K562 (cell line): Measurements from ENCODE around the gene RPL29. TPM values are rescaled to one million over a fixed set of nuclear protein-coding genes. Genes with fewer than 3 reads are reported as not detected.

Experiments
- ATAC-seq: fragments of 200-7000 bp; cut with Tn5 transposase; 3 replicates; pipeline ENCODE4 v1.9.1; 2020; ENCODE audit warnings: moderate library complexity
- BruUV-seq: library from RNA; stranded (reverse); fragments of 400-500 nt; replicated peaks from 2 replicates; lab custom pipeline; 2021; lab: Mats Ljungman, UMichigan
- CTCF ChIA-PET: fragments of 300-600 bp; formaldehyde crosslinking; extraction: SDS; loops from one replicate; lab custom pipeline; 2021; ENCODE audit warnings: low intra/inter-chr PET ratio; lab: Yijun Ruan, JAX
- POLR2A ChIA-PET: fragments of 300-600, 350-650 bp; sonication (Branson Sonifier 250); formaldehyde crosslinking; extraction: SDS; loops from one replicate; lab custom pipeline; 2021; ENCODE audit warnings: antibody characterized with exemption, inconsistent platforms; lab: Yijun Ruan, JAX
- DNase-seq, 4 experiments: peaks; one replicate each; pipeline versions ENCODE4 v3.0.0 to v3.0.0-alpha.2; 2011 to 2018; ENCODE audit warnings: low spot score in 3 of 4, mixed read lengths in 3 of 4; ENCODE audit errors: extremely low read depth in 1 of 4
- FAIRE-seq: peaks from 2 replicates; lab custom pipeline; 2011; peaks lifted over from hg19 to GRCh38; lab: Jason Lieb, UNC
- H2AFZ ChIP-seq: 2 replicates; pipeline ENCODE4 v1.6.0; 2011; ENCODE audit warnings: low read depth, low read length, control low read depth, inconsistent platforms
- H3K27ac ChIP-seq: fragments of 200-600 bp; 3 replicates; pipeline ENCODE4 v1.8.0; 2011; ENCODE audit warnings: low read depth, mild to moderate bottlenecking, control low read depth, inconsistent platforms, low read length, moderate library complexity, mixed read lengths; ENCODE audit errors: extremely low read depth
- H3K27me3 ChIP-seq, 2 experiments: fragments of 300-600 bp in 1 of 2; 2 replicates in 1 of 2; 3 replicates in 1 of 2; pipeline versions ENCODE4 v1.6.0 to v1.8.0; 2011; ENCODE audit warnings: inconsistent platforms in 2 of 2, low read length in 2 of 2, mild to moderate bottlenecking in 1 of 2, mixed read lengths in 1 of 2, moderate library complexity in 1 of 2; ENCODE audit not compliant: control insufficient read depth in 2 of 2, insufficient read depth in 2 of 2
- H3K36me3 ChIP-seq: fragments of 300-600 bp; 3 replicates; pipeline ENCODE4 v1.8.0; 2011; ENCODE audit warnings: mild to moderate bottlenecking, low read length, inconsistent platforms; ENCODE audit not compliant: control insufficient read depth, insufficient read depth
- H3K4me1 ChIP-seq, 2 experiments: fragments of 200-600 bp in 1 of 2; replicated peaks in 1 of 2; 2 replicates in 1 of 2; 3 replicates in 1 of 2; pipeline versions ENCODE4 v1.5.1 to v1.8.0; 2011; ENCODE audit warnings: inconsistent platforms in 2 of 2, low read length in 2 of 2, mild to moderate bottlenecking in 1 of 2, mixed read lengths in 1 of 2, moderate library complexity in 1 of 2; ENCODE audit not compliant: control insufficient read depth in 2 of 2, insufficient read depth in 2 of 2
- H3K4me2 ChIP-seq: 2 replicates; pipeline ENCODE4 v1.6.1; 2011; ENCODE audit warnings: low read length, control low read depth, inconsistent platforms, mixed read lengths; ENCODE audit not compliant: insufficient read depth
- H3K4me3 ChIP-seq: fragments of 200-600 bp; sonication (generic), shearing (Covaris generic); 2 replicates; pipeline ENCODE4 v1.5.1; 2016; ENCODE audit warnings: control low read depth, inconsistent platforms
- H3K79me2 ChIP-seq: fragments of 200-600 bp; 3 replicates; pipeline ENCODE4 v1.8.0; 2011; ENCODE audit warnings: low read length, inconsistent platforms; ENCODE audit not compliant: control insufficient read depth, insufficient read depth
- H3K9ac ChIP-seq, 2 experiments: 2 replicates each; pipeline versions ENCODE4 v1.6.0 to v1.6.1; 2011; ENCODE audit warnings: low read depth in 2 of 2, low read length in 2 of 2, control low read depth in 1 of 2, inconsistent platforms in 1 of 2, mild to moderate bottlenecking in 1 of 2, mixed read lengths in 1 of 2; ENCODE audit not compliant: insufficient read depth in 1 of 2
- H3K9me1 ChIP-seq: one replicate; pipeline ENCODE4 v1.6.0; 2011; ENCODE audit warnings: inconsistent platforms, mild to moderate bottlenecking, low read length, moderate library complexity; ENCODE audit not compliant: control insufficient read depth, insufficient read depth
- H3K9me3 ChIP-seq: replicated peaks from 2 replicates; pipeline ENCODE4 v1.5.1; 2011; ENCODE audit warnings: low read depth, low read length, inconsistent platforms; ENCODE audit not compliant: control insufficient read depth, insufficient read depth
- H4K20me1 ChIP-seq: replicated peaks from 2 replicates; pipeline ENCODE4 v1.6.1; 2011; ENCODE audit warnings: low read length, inconsistent platforms, mixed read lengths; ENCODE audit not compliant: control insufficient read depth, insufficient read depth
- BHLHE40 ChIP-seq: IDR thresholded peaks from 2 replicates; pipeline ENCODE4 v1.6.1; 2011; ENCODE audit warnings: low read length, improper control_type of control experiment
- CHCHD3 ChIP-seq: fragments of 250-450 bp; sonication (Bioruptor Pico); IDR thresholded peaks from 2 replicates; pipeline ENCODE4 v2.1.2; 2022; ENCODE audit warnings: mild to moderate bottlenecking
- CXXC5 ChIP-seq: fragments of 250-450 bp; sonication (Bioruptor Pico); IDR thresholded peaks from 2 replicates; pipeline ENCODE4 v1.8.0; 2022; ENCODE audit warnings: inconsistent platforms, mild to moderate bottlenecking, moderate library complexity
- EZH2 ChIP-seq: IDR thresholded peaks from 2 replicates; pipeline ENCODE4 v1.6.1; 2012; ENCODE audit warnings: low read depth, mild to moderate bottlenecking, inconsistent platforms, low read length, borderline replicate concordance
- LCOR ChIP-seq: sonication (generic); formaldehyde crosslinking; IDR thresholded peaks from 2 replicates; pipeline ENCODE4 v1.8.0; 2022; ENCODE audit warnings: mild to moderate bottlenecking, missing genetic modification reagents
- NBN ChIP-seq: fragments of 450-650 bp; IDR thresholded peaks from 2 replicates; pipeline ENCODE4 v1.6.1; 2016; ENCODE audit warnings: low read depth, mild to moderate bottlenecking
- PHF20 ChIP-seq: fragments of 450-650 bp; IDR thresholded peaks from 2 replicates; pipeline ENCODE4 v1.6.1; 2018; ENCODE audit not compliant: partially characterized antibody
- PHF21A ChIP-seq: fragments of 450-650 bp; IDR thresholded peaks from 2 replicates; pipeline ENCODE4 v1.6.1; 2017; ENCODE audit warnings: low read depth, borderline replicate concordance
- PHF8 ChIP-seq: fragments of 200-600 bp; sonication (generic); IDR thresholded peaks from 2 replicates; pipeline ENCODE4 v1.6.1; 2012; ENCODE audit warnings: mixed run types, mild to moderate bottlenecking, inconsistent platforms, low read length, moderate library complexity, borderline replicate concordance
- RBBP5 ChIP-seq: fragments of 200-600 bp; sonication (generic); IDR thresholded peaks from 2 replicates; pipeline ENCODE4 v1.6.1; 2012; ENCODE audit warnings: borderline replicate concordance, mild to moderate bottlenecking, low read length, control low read depth, inconsistent platforms; ENCODE audit not compliant: insufficient read depth, poor library complexity, severe bottlenecking
- SIN3B ChIP-seq: fragments of 450-650 bp; IDR thresholded peaks from 2 replicates; pipeline ENCODE4 v1.6.1; 2017; ENCODE audit warnings: low read depth, mild to moderate bottlenecking, moderate library complexity
- TBP ChIP-seq: optimal IDR thresholded peaks from 2 replicates; pipeline ENCODE3; 2011; ENCODE audit warnings: low read depth, low read length, improper control_type of control experiment
- TSHZ1 ChIP-seq: fragments of 250-450 bp; sonication (Bioruptor Pico); IDR thresholded peaks from 2 replicates; pipeline ENCODE4 v1.4.0; 2020; ENCODE audit warnings: mild to moderate bottlenecking, moderate library complexity
- XRCC5 ChIP-seq: fragments of 200-400 bp; formaldehyde crosslinking; IDR thresholded peaks from 2 replicates; pipeline ENCODE4 v1.6.1; 2017; ENCODE audit warnings: low read depth, mild to moderate bottlenecking, low read length
- ZBTB7A ChIP-seq: IDR thresholded peaks from 2 replicates; pipeline ENCODE4 v1.6.1; 2011; ENCODE audit warnings: low read depth, mild to moderate bottlenecking, low read length, moderate library complexity, borderline replicate concordance; ENCODE audit not compliant: control insufficient read depth
- ZC3H11A ChIP-seq: IDR thresholded peaks from 2 replicates; pipeline ENCODE4 v1.6.1; 2012; ENCODE audit warnings: low read depth, low read length, improper control_type of control experiment
- ZNF282 ChIP-seq: sonication (generic); formaldehyde crosslinking; IDR thresholded peaks from 2 replicates; pipeline ENCODE4 v1.8.1; 2023; ENCODE audit warnings: missing genetic modification reagents
- WGBS: fragments of 100-300 bp; shearing (Covaris generic); methylation state at CpG from one replicate; pipeline ENCODE4 v1.1.6; 2016; ENCODE audit warnings: low coverage, mixed read lengths; ENCODE audit not compliant: insufficient coverage; ENCODE audit errors: missing lambda C conversion rate; 5-methylcytosine and 5-hydroxymethylcytosine counted together
- in situ Hi-C: fragments of 300-500 bp; cut with MboI; formaldehyde crosslinking; loops from 4 replicates; pipeline ENCODE4 v1.15.0; 2018; ENCODE audit warnings: inconsistent platforms, mixed read lengths
- intact Hi-C: fragments of 100-400 bp; cut with micrococcal nuclease; formaldehyde crosslinking; loops from 2 replicates; pipeline ENCODE4 v1.14.2; 2022
- polyA plus RNA-seq, 8 experiments: library from polyadenylated mRNA; depleted of rRNA in 4 of 8; stranded (reverse) in 5 of 8; unstranded in 3 of 8; fragments of >200 nt; fragmentation: Nextera tagmentation in 2 of 8; fragmentation: Illumina TruSeq in 1 of 8; extraction: Ambion mirVana in 2 of 8; extraction: Trizol in 1 of 8; gene quantifications; 2 replicates each; pipeline versions ENCODE4 v1.2.1 to v1.2.3, GENCODE V29; 2011 to 2014; ENCODE audit warnings: inconsistent platforms in 1 of 8, missing spikeins in 1 of 8
- total RNA-seq, 7 experiments: library from RNA; depleted of rRNA in 6 of 7; stranded (reverse); fragments of >200 nt in 6 of 7; fragmentation: Illumina TruSeq in 2 of 7; extraction: Trizol in 2 of 7; gene quantifications; 2 replicates each; pipeline versions ENCODE4 v1.2.1 to v1.2.3, GENCODE V29; 2011 to 2021; ENCODE audit warnings: low replicate concordance in 1 of 7
- TF ChIP-seq, protein P1 (sequence below): fragments of 250-450 bp; sonication (Bioruptor Pico); IDR thresholded peaks from 2 replicates; pipeline ENCODE4 v1.8.0; 2021; ENCODE audit warnings: moderate library complexity, mild to moderate bottlenecking, inconsistent platforms

RPL29 gene
- total and polyA plus RNA-seq, 9 of the 15 experiments (the other 6 are each of a cell fraction or from before 2014, with no cell fraction given): 568 to 1,475 (median 1,104) TPM

DNA sequence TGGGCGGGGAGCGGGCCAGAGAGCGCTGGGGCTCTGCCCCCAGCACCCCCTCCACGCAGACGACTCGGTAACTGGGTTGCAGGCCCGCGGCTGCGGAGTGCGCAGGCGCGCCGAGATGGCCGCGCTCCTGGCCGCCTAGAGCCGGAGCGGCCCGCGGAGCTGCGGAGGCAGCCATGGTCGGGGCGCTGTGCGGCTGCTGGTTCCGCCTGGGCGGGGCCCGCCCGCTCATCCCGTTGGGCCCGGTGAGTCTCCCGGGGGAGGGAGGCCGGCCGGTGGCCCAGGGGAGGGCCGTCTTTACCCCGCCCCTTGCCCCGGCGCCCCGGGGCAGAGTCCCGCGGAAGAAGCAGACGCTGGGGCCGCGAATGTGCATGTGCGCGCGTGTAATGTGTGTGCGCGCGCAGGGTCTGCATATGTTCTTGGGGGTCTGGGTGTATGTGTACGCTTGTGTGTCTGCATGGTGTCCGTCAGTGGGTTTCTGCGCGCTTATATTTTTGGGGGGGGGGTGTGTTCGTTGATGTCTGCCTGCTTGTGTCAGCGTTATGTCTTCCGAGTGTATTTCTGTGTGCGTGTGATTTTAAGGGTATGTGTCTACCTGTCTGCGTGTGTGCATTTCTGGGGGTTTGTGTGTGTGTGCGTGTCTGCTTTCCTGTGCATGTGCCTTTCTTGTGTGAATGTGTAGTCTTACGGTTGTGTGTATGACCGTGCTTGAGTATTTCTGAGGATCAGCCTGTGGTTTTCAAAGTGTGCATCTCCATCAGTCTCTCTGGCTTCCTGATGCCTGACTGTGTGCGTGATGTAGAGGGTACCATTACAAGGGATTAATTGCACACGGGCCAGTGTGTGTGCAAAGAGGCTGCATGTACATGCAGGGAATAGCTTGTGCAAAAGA is 20.5 kb downstream of the RPL29 start, which contains the start of gene ABHD14A:
Gene ABHD14A (plus strand): TSS at position 102 of the 889 bp plus-strand sequence. CDS start 72 bp downstream, at position 174.
- intact Hi-C loops: loop anchor here (1.0 kb wide), 1 partner anchor 33 kb away; the partner anchor contains the start of gene PARP3
- peak within 1 kb of the TSS; percentile 92 for H3K4me2 ChIP-seq
- 0 out of 2 replicates have a peak, but pooled peaks cover 1% of the 10 kb centered on the region for H4K20me1 ChIP-seq
- H3K79me2 ChIP-seq: peaks cover 45% of the 10 kb centered on the region
- H3K27me3 ChIP-seq: no peaks in the 10 kb centered on the region
- POLR2A ChIA-PET: interaction anchor here (0.6 to 3.6 kb wide), 4 partner anchors 8 to 21 kb away, joined by 3 to 27 read pairs (median 12); partner anchors contain the start of genes ACY1 and RPL29
- BruUV-seq: TSS peak; percentile 88
- H2AFZ ChIP-seq: peak within 1 kb of the TSS; percentile 88
- H3K9me1 ChIP-seq: no peaks in the 10 kb centered on the region
- peak within 1 kb of the TSS; percentile 62 for H3K4me3 ChIP-seq
- peaks cover 24 to 55% of the 10 kb centered on the region in 2 experiments for H3K4me1 ChIP-seq
- peak within 1 kb of the TSS; percentile 98 for H3K27ac ChIP-seq
- CTCF ChIA-PET: no interaction called here
- peaks cover 21% of the 10 kb centered on the region; the same call in 1 of the 3 replicates for H3K36me3 ChIP-seq
- H3K9ac ChIP-seq: peak within 1 kb of the TSS; percentile 84 to 99
- peak; percentile 85 for ATAC-seq
- FAIRE-seq: peak; percentile 71
- H3K9me3 ChIP-seq: no peaks in the 10 kb centered on the region
- peak; percentile 75 to 79 (median 76) for DNase-seq
- WGBS: 2% methylated on average over 40 of the region's 63 CpGs
- in situ Hi-C loops: no loop called here
- TF ChIP-seq RBBP5 (peak; percentile 39), BHLHE40 (no peak), CHCHD3 (CRISPR knock-in tag) (no peak; the same call in 1 of the 2 replicates), SIN3B (peak; percentile 31; the same call in 1 of the 2 replicates), XRCC5 (no peak), PHF21A (0 out of 2 replicates have a peak, but pooled peaks have one; percentile 15), PHF20 (peak; percentile 29), CXXC5 (peak; percentile 64), PHF8 (peak; percentile 61; the same call in 1 of the 2 replicates), TBP (peak; percentile 36), ZC3H11A (no peak), ZNF282 (CRISPR knock-in tag) (no peak), TSHZ1 (no peak), LCOR (CRISPR knock-in tag) (no peak), NBN (no peak), ZBTB7A (peak; percentile 34; the same call in 1 of the 2 replicates), EZH2 (no peak)
- TF ChIP-seq, protein P1, sequence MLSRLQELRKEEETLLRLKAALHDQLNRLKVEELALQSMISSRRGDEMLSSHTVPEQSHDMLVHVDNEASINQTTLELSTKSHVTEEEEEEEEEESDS (CRISPR knock-in tag): no peak
